Mucosa of descending colon (tissue), 3 donors: Measurements from ENCODE around the gene TMTC2. TPM values are rescaled to one million over a fixed set of nuclear protein-coding genes. Genes with fewer than 3 reads are reported as not detected.

Experiments used
- ATAC-seq: fragments of 200-7000 bp; cut with Tn5 transposase; one replicate; pipeline ENCODE4 v1.9.1; 2020; ENCODE audit warnings: mild to moderate bottlenecking, moderate library complexity
- DNase-seq, 3 donors: peaks; one replicate each; pipeline ENCODE4 v3.0.0-alpha.2; 2020
- H3K36me3 ChIP-seq: fragments of 200-600 bp; one replicate; pipeline ENCODE4 v1.8.0; 2021; ENCODE audit warnings: low read depth, mild to moderate bottlenecking
- H3K4me1 ChIP-seq: fragments of 200-600 bp; one replicate; pipeline ENCODE4 v1.8.0; 2021; ENCODE audit warnings: low read depth, mild to moderate bottlenecking
- H3K4me3 ChIP-seq: fragments of 200-600 bp; one replicate; pipeline ENCODE4 v1.8.0; 2021; ENCODE audit warnings: mild to moderate bottlenecking
- H3K9me3 ChIP-seq: fragments of 200-600 bp; one replicate; pipeline ENCODE4 v1.8.0; 2021; ENCODE audit warnings: mild to moderate bottlenecking
- CTCF ChIP-seq: fragments of 200-600 bp; IDR thresholded peaks from one replicate; pipeline ENCODE4 v1.8.0; 2022; ENCODE audit warnings: antibody characterized with exemption, mild to moderate bottlenecking
- intact Hi-C, 2 donors: fragments of 100-400 bp; cut with DNase I in 1 of 2; cut with micrococcal nuclease in 1 of 2; formaldehyde crosslinking; loops; one replicate each; pipeline versions ENCODE4 v1.11.0 to v1.11.1; 2022; cut with DNase I, micrococcal nuclease
- total RNA-seq, 3 donors: library from RNA; stranded (reverse); fragmentation: NEBNext Ultra II Directional in 2 of 3; extraction: Animal tissue kit (Norgen Biotek cat#: 25700) in 2 of 3; gene quantifications; one replicate each; pipeline versions ENCODE4 v1.2.1 to v1.2.4, GENCODE V29; 2021 to 2023
- donor health status: DM: no; HTN: no; CAD: no; lungs with moderate emphysema.
- donor health status: DM: no; HTN: no; CAD: no.
- donor health status: DM: no; HTN: yes; CAD: no.

The TMTC2 gene
- total RNA-seq, 3 donors from 2014 or later = 13.3 to 40.4 (median 14.6) TPM

GRCh38 chr12:83040339-83040738 is 353.6 kb downstream of the TMTC2 start:
- Histone ChIP-seq H3K4me1 (no peaks in the 10 kb centered on the region), H3K9me3 (no peaks in the 10 kb centered on the region), H3K4me3 (no peak overlapping the region), H3K36me3 (no peaks in the 10 kb centered on the region)
- no peak for ATAC-seq
- TF ChIP-seq CTCF = no peak
- intact Hi-C loops = no loop called here
- DNase-seq = no peak

- Histone ChIP-seq H3K9me3 (no peaks in the 10 kb centered on the region), H3K4me1 (no peaks in the 10 kb centered on the region), H3K4me3 (no peak overlapping the region), H3K36me3 (no peaks in the 10 kb centered on the region)
- intact Hi-C loops = no loop called here
- no peak for DNase-seq
- ATAC-seq = no peak
- no peak for TF ChIP-seq CTCF
Observed at GRCh38 chr12:83040991-83041390, 354.3 kb downstream of the TMTC2 start.

GRCh38 chr12:83042441-83043200 is 355.9 kb downstream of the TMTC2 start:
- no peak for TF ChIP-seq CTCF
- no peak for ATAC-seq
- H3K9me3 ChIP-seq = no peaks in the 10 kb centered on the region
- H3K4me1 ChIP-seq = no peaks in the 10 kb centered on the region
- intact Hi-C loops = no loop called here
- H3K36me3 ChIP-seq = no peaks in the 10 kb centered on the region
- H3K4me3 ChIP-seq = no peak overlapping the region
- DNase-seq = no peak

- no peak for ATAC-seq
- Histone ChIP-seq H3K4me3 (no peak overlapping the region), H3K36me3 (no peaks in the 10 kb centered on the region), H3K9me3 (no peaks in the 10 kb centered on the region), H3K4me1 (no peaks in the 10 kb centered on the region)
- no peak for TF ChIP-seq CTCF
- no peak for DNase-seq
- intact Hi-C loops = no loop called here
Observed at GRCh38 chr12:83044736-83045135, 358.0 kb downstream of the TMTC2 start.

- intact Hi-C loops = no loop called here
- no peak for ATAC-seq
- H3K36me3 ChIP-seq = no peaks in the 10 kb centered on the region
- DNase-seq = no peak
- no peak overlapping the region for H3K4me3 ChIP-seq
- H3K4me1 ChIP-seq = no peaks in the 10 kb centered on the region
- H3K9me3 ChIP-seq = no peaks in the 10 kb centered on the region
- TF ChIP-seq CTCF = no peak
Observed at GRCh38 chr12:83046019-83046418, 359.3 kb downstream of the TMTC2 start.

- DNase-seq (no peak), ATAC-seq (no peak)
- TF ChIP-seq CTCF = no peak
- intact Hi-C loops = no loop called here
- no peaks in the 10 kb centered on the region for H3K4me1 ChIP-seq
- H3K9me3 ChIP-seq = no peaks in the 10 kb centered on the region
- H3K4me3 ChIP-seq = no peak overlapping the region
- no peaks in the 10 kb centered on the region for H3K36me3 ChIP-seq
Observed at GRCh38 chr12:83049306-83049705, 362.6 kb downstream of the TMTC2 start.
